HUES6 (cell line): ENCODE measurements around the gene MPZL2.

Experiments
- H3K27ac ChIP-seq: 2 replicates; pipeline ENCODE4 v1.7.0; 2013; ENCODE audit warnings: low read depth, mild to moderate bottlenecking, low read length, inconsistent platforms
- H3K27me3 ChIP-seq: 2 replicates; pipeline ENCODE4 v1.6.1; 2013; ENCODE audit warnings: low read length; ENCODE audit not compliant: control insufficient read depth, insufficient read depth
- H3K36me3 ChIP-seq: 2 replicates; pipeline ENCODE4 v1.6.1; 2013; ENCODE audit warnings: low read length; ENCODE audit not compliant: control insufficient read depth, insufficient read depth
- H3K4me1 ChIP-seq: 2 replicates; pipeline ENCODE4 v1.6.1; 2013; ENCODE audit warnings: low read length; ENCODE audit not compliant: control insufficient read depth, insufficient read depth
- H3K4me3 ChIP-seq: 2 replicates; pipeline ENCODE4 v1.5.1; 2013; ENCODE audit warnings: low read depth, low read length
- H3K9ac ChIP-seq: one replicate; pipeline ENCODE4 v1.6.1; 2013; ENCODE audit warnings: mild to moderate bottlenecking, low read length
- H3K9me3 ChIP-seq: 2 replicates; pipeline ENCODE4 v1.6.1; 2013; ENCODE audit warnings: low read depth, low read length; ENCODE audit not compliant: control insufficient read depth, insufficient read depth

MPZL2 gene

GRCh38 chr11:118240999-118241763 is 22.9 kb downstream of the MPZL2 start:
- Histone ChIP-seq H3K9ac (no peak overlapping the region), H3K27ac (no peak overlapping the region), H3K4me1 (peaks cover 15% of the 10 kb centered on the region), H3K9me3 (no peaks in the 10 kb centered on the region), H3K27me3 (no peaks in the 10 kb centered on the region), H3K4me3 (no peak overlapping the region), H3K36me3 (no peaks in the 10 kb centered on the region)

DNA sequence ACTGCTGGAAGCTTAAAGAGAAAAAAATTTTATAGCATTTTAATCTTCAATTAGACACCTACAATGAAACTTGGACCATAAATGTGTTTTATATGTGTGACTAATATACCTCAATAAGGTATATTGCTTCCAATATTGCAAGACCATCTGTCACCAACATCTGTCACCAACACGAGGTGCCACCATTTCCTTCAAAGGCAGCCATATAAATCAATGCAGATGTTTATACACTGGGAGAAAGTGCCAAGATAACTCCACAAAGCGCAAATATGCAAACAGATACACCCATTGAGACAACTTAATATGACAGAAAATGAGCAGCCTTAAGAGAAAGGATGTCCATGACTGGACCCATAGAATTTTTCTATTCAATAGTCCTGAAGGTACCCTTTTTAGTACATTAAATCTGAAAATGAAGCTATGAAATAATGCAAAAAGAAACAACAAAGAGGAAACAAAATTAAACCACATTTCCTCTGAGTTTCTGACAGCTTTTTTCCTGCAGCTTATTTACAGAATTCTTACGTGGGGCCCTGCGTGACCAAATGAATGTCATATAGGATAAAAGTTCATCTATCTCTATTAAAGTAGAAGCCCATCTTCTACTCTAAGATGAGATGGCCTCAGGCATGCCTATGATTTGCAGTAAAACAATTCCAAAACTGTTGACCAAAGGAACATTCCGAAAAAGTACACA is 24.4 kb downstream of the MPZL2 start:
- Histone ChIP-seq H3K9ac (no peak overlapping the region), H3K27ac (no peak overlapping the region), H3K4me3 (no peak overlapping the region), H3K9me3 (no peaks in the 10 kb centered on the region), H3K36me3 (no peaks in the 10 kb centered on the region), H3K4me1 (peaks cover 15% of the 10 kb centered on the region), H3K27me3 (no peaks in the 10 kb centered on the region)

GRCh38 chr11:118238929-118239328 is 25.2 kb downstream of the MPZL2 start:
- no peaks in the 10 kb centered on the region for H3K36me3 ChIP-seq
- no peaks in the 10 kb centered on the region for H3K27me3 ChIP-seq
- H3K9me3 ChIP-seq = no peaks in the 10 kb centered on the region
- H3K4me3 ChIP-seq = no peak overlapping the region
- no peak overlapping the region for H3K9ac ChIP-seq
- peaks cover 15% of the 10 kb centered on the region for H3K4me1 ChIP-seq
- no peak overlapping the region for H3K27ac ChIP-seq

DNA sequence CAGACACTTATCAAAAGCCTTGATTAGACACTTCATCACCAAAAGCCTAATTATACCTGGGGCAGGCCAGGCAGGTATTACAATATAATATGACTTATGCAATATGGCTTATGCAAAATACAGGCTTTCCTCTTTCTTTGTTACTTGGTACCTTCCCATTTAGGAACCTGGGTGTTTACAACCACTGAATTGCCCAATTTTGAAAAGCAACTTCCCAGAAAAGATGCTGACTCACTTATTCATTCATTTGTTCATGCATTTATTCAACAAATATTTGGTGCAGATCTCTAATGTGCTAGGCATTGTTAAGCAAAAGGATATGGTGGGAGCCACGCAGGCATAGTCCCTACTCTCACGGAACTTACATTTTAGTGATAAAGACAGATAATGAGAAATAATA is 25.7 kb downstream of the MPZL2 start:
- peaks cover 15% of the 10 kb centered on the region for H3K4me1 ChIP-seq
- no peak overlapping the region for H3K4me3 ChIP-seq
- no peaks in the 10 kb centered on the region for H3K36me3 ChIP-seq
- no peak overlapping the region for H3K27ac ChIP-seq
- no peak overlapping the region for H3K9ac ChIP-seq
- no peaks in the 10 kb centered on the region for H3K27me3 ChIP-seq
- no peaks in the 10 kb centered on the region for H3K9me3 ChIP-seq

DNA sequence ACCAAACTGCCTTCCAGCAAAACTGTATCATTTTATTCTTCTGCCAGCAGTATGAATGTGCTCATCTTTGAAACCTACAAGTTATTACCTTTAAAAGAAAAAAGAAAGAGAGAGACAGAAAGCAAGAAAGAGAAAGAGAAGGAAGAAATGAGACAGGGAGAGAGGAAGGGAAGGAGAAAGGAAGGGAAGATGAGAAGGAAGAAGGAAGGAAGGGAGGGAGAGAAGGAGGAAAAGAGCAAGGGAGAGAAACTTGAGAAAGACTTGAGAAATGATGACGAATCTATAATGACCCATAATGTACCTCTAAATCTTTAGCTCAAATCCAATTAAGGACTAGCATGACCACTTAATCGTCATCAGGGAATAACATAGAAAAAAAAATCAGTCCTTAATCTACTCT is 27.9 kb downstream of the MPZL2 start:
- no peak overlapping the region for H3K27ac ChIP-seq
- H3K9ac ChIP-seq = no peak overlapping the region
- no peaks in the 10 kb centered on the region for H3K27me3 ChIP-seq
- H3K4me3 ChIP-seq = no peak overlapping the region
- H3K4me1 ChIP-seq = peaks cover 9% of the 10 kb centered on the region
- no peaks in the 10 kb centered on the region for H3K9me3 ChIP-seq
- no peaks in the 10 kb centered on the region for H3K36me3 ChIP-seq

- H3K4me3 ChIP-seq = no peak overlapping the region
- H3K9me3 ChIP-seq = no peaks in the 10 kb centered on the region
- no peaks in the 10 kb centered on the region for H3K27me3 ChIP-seq
- no peak overlapping the region for H3K27ac ChIP-seq
- no peaks in the 10 kb centered on the region for H3K36me3 ChIP-seq
- no peak overlapping the region for H3K9ac ChIP-seq
- H3K4me1 ChIP-seq = peaks cover 9% of the 10 kb centered on the region
These were observed 29.3 kb downstream of the MPZL2 start for GRCh38 chr11:118234833-118235232.

GRCh38 chr11:118233850-118234249 is 30.2 kb downstream of the MPZL2 start:
- Histone ChIP-seq H3K36me3 (no peaks in the 10 kb centered on the region), H3K4me3 (no peak overlapping the region), H3K4me1 (peaks cover 8% of the 10 kb centered on the region), H3K27me3 (no peaks in the 10 kb centered on the region), H3K9me3 (no peaks in the 10 kb centered on the region), H3K27ac (no peak overlapping the region), H3K9ac (no peak overlapping the region)

GRCh38 chr11:118233377-118233776 is 30.7 kb downstream of the MPZL2 start:
- H3K4me1 ChIP-seq = peaks cover 3% of the 10 kb centered on the region
- no peak overlapping the region for H3K4me3 ChIP-seq
- no peaks in the 10 kb centered on the region for H3K36me3 ChIP-seq
- H3K27me3 ChIP-seq = no peaks in the 10 kb centered on the region
- H3K27ac ChIP-seq = no peak overlapping the region
- H3K9ac ChIP-seq = no peak overlapping the region
- H3K9me3 ChIP-seq = no peaks in the 10 kb centered on the region

GRCh38 chr11:118232659-118233058 is 31.4 kb downstream of the MPZL2 start:
- H3K4me1 ChIP-seq = no peaks in the 10 kb centered on the region; the same call in 1 of the 2 replicates
- no peaks in the 10 kb centered on the region for H3K36me3 ChIP-seq
- no peak overlapping the region for H3K27ac ChIP-seq
- H3K9me3 ChIP-seq = no peaks in the 10 kb centered on the region
- no peaks in the 10 kb centered on the region for H3K27me3 ChIP-seq
- H3K9ac ChIP-seq = no peak overlapping the region
- H3K4me3 ChIP-seq = no peak overlapping the region

GRCh38 chr11:118231461-118231860 is 32.6 kb downstream of the MPZL2 start:
- Histone ChIP-seq H3K9me3 (no peaks in the 10 kb centered on the region), H3K27ac (no peak overlapping the region), H3K4me1 (no peaks in the 10 kb centered on the region; the same call in 1 of the 2 replicates), H3K9ac (no peak overlapping the region), H3K36me3 (no peaks in the 10 kb centered on the region), H3K4me3 (no peak overlapping the region), H3K27me3 (no peaks in the 10 kb centered on the region)

DNA sequence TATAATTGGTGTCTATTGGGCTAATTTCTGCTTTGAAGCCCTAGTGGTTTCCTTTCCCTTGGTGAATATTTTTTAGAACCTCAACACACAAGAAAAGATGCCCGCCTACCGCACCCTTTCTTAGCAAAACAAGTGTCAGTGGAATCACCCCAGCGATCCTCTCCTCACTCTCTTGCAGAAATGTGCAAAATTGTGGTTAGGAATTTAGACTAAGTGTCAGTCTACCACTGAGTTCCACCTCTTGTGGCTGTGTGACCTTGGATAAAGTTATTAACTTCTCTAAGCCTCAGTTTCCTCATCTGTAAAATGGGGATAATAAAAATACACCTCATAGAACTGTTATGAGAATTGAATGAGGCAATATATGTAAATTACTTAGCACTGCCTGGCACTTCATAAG is 34.0 kb downstream of the MPZL2 start:
- H3K4me3 ChIP-seq = no peak overlapping the region
- H3K36me3 ChIP-seq = no peaks in the 10 kb centered on the region
- no peak overlapping the region for H3K27ac ChIP-seq
- no peaks in the 10 kb centered on the region; the same call in 1 of the 2 replicates for H3K4me1 ChIP-seq
- 0 out of 2 replicates have a peak, but pooled peaks cover under 1% of the 10 kb centered on the region for H3K27me3 ChIP-seq
- H3K9ac ChIP-seq = no peak overlapping the region
- no peaks in the 10 kb centered on the region for H3K9me3 ChIP-seq
